Chondrocyte (in vitro differentiated cells): ENCODE data around the gene KDM2A. TPM values are rescaled to one million over a fixed set of nuclear protein-coding genes. Genes with fewer than 3 reads are reported as not detected.
A peak's percentile ranks its signal among the peaks of the same experiment; 100 is the strongest.

Experiments
- DNase-seq: peaks from one replicate; pipeline ENCODE4 v3.0.0; 2021; ENCODE audit warnings: mixed read lengths, low spot score
- H3K27ac Mint-ChIP-seq: one replicate; pipeline ENCODE4 v1.8.0; 2021; ENCODE audit warnings: mild to moderate bottlenecking, moderate library complexity, mixed read lengths; ENCODE audit not compliant: unreplicated experiment
- H3K27me3 Mint-ChIP-seq: 2 replicates; pipeline ENCODE4 v1.8.0; 2021; ENCODE audit warnings: low read depth, mixed read lengths
- H3K36me3 Mint-ChIP-seq: 2 replicates; pipeline ENCODE4 v1.8.0; 2021; ENCODE audit warnings: low read depth, mixed read lengths
- H3K4me1 Mint-ChIP-seq: 2 replicates; pipeline ENCODE4 v1.8.0; 2021; ENCODE audit warnings: low read depth, mild to moderate bottlenecking, mixed read lengths
- H3K4me3 Mint-ChIP-seq: one replicate; pipeline ENCODE4 v1.8.0; 2021; ENCODE audit warnings: mild to moderate bottlenecking, moderate library complexity, mixed read lengths; ENCODE audit not compliant: unreplicated experiment
- H3K9me3 Mint-ChIP-seq: 2 replicates; pipeline ENCODE4 v1.8.0; 2021; ENCODE audit warnings: low read depth, mixed read lengths
- total RNA-seq: library from RNA; stranded (reverse); gene quantifications from 3 replicates; pipeline ENCODE4 v1.2.1, GENCODE V29; 2021
- TF ChIP-seq, protein P1 (sequence below): fragments of 200-600 bp; sonication (generic); IDR thresholded peaks from 2 replicates; pipeline ENCODE4 v1.5.0; 2021; ENCODE audit warnings: antibody characterized with exemption, mild to moderate bottlenecking, moderate library complexity

The KDM2A gene
- total RNA-seq, 1 donor from 2014 or later, result 54.3 TPM

DNA sequence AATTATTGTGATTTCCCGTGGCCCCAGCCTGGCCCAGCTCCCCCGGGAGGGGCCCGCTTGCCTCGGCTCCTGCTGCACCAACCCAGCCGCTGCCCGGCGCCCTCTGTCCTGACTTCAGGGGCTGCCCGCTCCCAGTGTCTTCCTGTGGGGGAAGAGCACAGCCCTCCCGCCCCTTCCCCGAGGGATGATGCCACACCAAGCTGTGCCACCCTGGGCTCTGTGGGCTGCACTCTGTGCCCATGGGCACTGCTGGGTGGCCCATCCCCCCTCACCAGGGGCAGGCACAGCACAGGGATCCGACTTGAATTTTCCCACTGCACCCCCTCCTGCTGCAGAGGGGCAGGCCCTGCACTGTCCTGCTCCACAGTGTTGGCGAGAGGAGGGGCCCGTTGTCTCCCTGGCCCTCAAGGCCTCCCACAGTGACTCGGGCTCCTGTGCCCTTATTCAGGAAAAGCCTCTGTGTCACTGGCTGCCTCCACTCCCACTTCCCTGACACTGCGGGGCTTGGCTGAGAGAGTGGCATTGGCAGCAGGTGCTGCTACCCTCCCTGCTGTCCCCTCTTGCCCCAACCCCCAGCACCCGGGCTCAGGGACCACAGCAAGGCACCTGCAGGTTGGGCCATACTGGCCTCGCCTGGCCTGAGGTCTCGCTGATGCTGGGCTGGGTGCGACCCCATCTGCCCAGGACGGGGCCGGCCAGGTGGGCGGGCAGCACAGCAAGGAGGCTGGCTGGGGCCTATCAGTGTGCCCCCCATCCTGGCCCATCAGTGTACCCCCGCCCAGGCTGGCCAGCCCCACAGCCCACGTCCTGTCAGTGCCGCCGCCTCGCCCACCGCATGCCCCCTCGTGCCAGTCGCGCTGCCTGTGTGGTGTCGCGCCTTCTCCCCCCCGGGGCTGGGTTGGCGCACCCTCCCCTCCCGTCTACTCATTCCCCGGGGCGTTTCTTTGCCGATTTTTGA, 166.8 kb downstream of the KDM2A start:
- no peak for DNase-seq
- Mint-ChIP-seq H3K9me3 (no peaks in the 10 kb centered on the region), H3K27ac (no peak overlapping the region), H3K4me3 (no peak overlapping the region), H3K27me3 (no peaks in the 10 kb centered on the region), H3K36me3 (peaks cover 5% of the 10 kb centered on the region), H3K4me1 (peaks cover 22% of the 10 kb centered on the region)
- TF ChIP-seq, protein P1, sequence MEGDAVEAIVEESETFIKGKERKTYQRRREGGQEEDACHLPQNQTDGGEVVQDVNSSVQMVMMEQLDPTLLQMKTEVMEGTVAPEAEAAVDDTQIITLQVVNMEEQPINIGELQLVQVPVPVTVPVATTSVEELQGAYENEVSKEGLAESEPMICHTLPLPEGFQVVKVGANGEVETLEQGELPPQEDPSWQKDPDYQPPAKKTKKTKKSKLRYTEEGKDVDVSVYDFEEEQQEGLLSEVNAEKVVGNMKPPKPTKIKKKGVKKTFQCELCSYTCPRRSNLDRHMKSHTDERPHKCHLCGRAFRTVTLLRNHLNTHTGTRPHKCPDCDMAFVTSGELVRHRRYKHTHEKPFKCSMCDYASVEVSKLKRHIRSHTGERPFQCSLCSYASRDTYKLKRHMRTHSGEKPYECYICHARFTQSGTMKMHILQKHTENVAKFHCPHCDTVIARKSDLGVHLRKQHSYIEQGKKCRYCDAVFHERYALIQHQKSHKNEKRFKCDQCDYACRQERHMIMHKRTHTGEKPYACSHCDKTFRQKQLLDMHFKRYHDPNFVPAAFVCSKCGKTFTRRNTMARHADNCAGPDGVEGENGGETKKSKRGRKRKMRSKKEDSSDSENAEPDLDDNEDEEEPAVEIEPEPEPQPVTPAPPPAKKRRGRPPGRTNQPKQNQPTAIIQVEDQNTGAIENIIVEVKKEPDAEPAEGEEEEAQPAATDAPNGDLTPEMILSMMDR, result no peak

DNA sequence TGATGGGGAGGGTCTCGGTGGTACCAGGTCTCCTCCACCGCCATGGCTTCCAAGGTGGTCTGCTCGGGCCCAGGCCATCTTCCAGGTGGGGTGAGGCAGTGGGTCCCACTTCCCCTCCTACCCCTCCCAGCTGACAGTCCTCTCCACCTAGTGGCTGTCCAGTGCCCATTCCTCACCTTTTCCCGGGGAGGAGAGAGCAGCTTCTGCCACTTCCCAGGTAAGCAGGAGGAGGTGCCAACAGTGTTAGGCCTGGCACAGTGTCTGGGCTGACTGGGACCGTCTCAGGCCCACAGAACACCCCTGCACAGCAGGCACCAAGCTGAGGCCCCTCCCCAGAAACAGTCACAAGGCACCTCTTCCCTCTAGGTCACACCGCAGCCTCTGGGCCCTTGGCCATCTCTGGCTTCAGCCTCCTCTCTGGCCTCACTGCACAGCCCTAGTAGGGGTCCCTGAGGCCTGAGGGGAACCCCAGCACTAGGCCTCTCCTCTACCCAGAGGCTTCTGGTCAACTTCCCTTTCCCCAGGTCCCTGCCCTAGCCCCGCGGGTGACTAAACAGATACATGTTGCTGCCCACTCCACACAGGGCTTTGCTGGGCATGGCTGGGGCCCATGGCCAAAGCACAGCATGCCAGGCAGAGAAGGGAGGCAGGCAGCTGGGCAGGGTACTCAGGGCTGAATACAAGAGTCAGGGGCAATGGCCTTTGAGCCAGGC, 167.7 kb downstream of the KDM2A start:
- no peaks in the 10 kb centered on the region for H3K27me3 Mint-ChIP-seq
- DNase-seq, result no peak
- peak overlapping the region; percentile 95 for H3K27ac Mint-ChIP-seq
- peaks cover 22% of the 10 kb centered on the region for H3K4me1 Mint-ChIP-seq
- H3K4me3 Mint-ChIP-seq, result no peak overlapping the region
- TF ChIP-seq, protein P1, result no peak
- no peaks in the 10 kb centered on the region for H3K9me3 Mint-ChIP-seq
- H3K36me3 Mint-ChIP-seq, result peaks cover 5% of the 10 kb centered on the region

DNA sequence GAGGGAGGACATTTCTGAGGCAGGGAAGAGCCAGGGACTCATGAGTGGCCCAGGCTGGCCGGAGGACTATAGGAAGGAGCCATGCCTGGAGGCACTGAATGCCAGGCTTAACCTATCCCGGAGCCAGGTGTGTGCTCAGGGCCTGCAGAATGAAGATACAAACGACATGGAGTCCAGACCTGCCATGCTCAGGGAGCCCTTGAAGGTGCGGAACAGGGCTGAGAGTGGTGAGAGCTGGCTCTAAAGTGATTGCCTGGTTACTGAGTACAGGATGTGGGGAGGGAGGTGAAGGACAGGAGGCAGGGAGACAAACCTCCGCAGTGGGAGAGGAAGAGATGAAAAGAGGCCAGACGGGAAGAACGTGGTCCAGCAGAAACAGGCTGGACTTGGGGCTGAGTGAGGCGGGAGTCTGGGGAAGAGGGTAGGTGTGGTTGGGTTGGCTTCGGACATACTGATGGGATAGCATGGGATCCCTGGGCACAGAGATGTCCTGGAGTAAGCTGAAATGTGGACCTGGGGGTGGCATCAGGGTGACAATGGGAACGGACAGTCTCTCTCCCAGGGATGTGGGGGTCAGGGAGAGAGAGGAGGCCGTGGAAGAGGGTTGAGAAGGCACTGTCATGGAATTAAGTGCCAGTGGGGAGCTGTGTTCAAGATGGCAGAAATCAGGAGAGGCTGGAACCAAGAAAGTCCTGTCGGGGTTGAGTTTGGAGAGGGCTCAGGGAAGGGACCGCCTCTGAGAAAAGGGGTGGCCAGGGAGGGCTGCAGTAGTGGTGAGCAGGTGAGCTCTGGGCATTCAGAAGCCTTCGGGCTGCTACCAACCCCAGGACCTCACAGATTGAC, 168.5 kb downstream of the KDM2A start:
- Mint-ChIP-seq H3K27me3 (no peaks in the 10 kb centered on the region), H3K36me3 (peaks cover under 1% of the 10 kb centered on the region), H3K27ac (peak overlapping the region; percentile 95), H3K9me3 (no peaks in the 10 kb centered on the region), H3K4me3 (peak overlapping the region; percentile 74), H3K4me1 (peaks cover 28% of the 10 kb centered on the region)
- TF ChIP-seq, protein P1, result no peak
- DNase-seq, result no peak

DNA sequence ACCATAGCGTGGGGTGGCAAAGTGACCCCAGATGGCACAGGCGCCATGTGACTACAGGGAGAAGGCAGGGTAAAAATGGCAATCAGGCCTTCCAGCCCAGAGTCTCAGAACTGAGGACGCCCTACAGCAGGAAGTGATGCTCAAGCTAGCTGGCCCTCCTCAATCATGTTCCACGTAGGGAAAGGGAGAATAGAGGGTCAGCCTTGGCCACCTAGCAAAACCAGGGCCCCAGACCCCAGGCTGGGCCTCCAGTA, 169.1 kb downstream of the KDM2A start:
- TF ChIP-seq, protein P1, result no peak

More for the DNA sequence above, 169.1 kb downstream of the KDM2A start:
- Mint-ChIP-seq H3K4me1 (peaks cover 33% of the 10 kb centered on the region), H3K9me3 (no peaks in the 10 kb centered on the region), H3K4me3 (peak overlapping the region; percentile 74), H3K27me3 (no peaks in the 10 kb centered on the region), H3K27ac (peak overlapping the region; percentile 95), H3K36me3 (peaks cover 3% of the 10 kb centered on the region)
- DNase-seq, result no peak
